Measurements from ENCODE around the gene TTC38. TPM values are rescaled to one million over a fixed set of nuclear protein-coding genes. Genes with fewer than 3 reads are reported as not detected.
"Not testable (repeated sequence)": the region's sequence is repeated elsewhere in the genome, so short reads cannot be mapped to it uniquely, and the experiment has no call there.

The TTC38 gene
- total RNA-seq, 1 experiment from 2014 or later = 15.3 TPM

DNA sequence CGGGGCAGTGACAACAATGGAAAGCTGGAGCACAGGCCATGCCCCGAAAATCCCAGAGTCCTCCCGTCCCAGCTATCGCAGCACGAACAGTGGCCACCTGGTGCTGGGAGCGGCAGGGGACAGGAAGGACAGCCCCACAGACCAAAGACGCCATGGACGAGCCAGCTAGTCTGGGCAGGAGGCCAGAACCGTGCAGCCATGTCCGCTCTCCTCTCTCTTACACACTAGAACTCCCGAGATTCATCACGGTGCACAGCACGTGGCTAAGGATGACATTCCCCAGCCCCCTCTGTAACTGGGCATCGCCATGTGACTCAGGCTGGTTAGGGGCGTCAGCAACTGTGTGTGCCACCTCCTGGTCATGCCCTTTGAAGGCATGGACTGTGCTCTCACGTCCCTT is 22.3 kb upstream of the TTC38 start:
- no peak for DNase-seq (ENCODE audit: low spot score)

DNA sequence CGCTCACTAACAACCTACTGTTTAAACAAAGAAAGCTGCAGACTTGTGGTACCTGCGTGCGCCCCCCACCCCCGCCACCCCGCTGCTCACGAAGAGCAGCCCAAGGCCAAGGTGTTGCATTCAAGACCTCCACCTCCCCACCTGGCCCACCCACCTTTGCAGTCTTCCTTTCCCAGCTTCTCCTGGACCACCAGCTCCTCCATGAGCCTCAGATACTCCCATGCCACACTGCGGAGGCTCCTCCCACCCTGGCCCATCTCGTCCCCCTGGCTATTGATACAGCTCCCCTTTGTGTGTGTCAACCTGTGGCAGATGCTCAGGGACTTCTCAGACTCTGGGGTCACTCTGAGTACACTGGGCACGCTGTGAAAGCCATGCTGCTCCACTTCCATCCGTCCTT is 21.6 kb upstream of the TTC38 start:
- no peak for DNase-seq (ENCODE audit: low spot score)

DNA sequence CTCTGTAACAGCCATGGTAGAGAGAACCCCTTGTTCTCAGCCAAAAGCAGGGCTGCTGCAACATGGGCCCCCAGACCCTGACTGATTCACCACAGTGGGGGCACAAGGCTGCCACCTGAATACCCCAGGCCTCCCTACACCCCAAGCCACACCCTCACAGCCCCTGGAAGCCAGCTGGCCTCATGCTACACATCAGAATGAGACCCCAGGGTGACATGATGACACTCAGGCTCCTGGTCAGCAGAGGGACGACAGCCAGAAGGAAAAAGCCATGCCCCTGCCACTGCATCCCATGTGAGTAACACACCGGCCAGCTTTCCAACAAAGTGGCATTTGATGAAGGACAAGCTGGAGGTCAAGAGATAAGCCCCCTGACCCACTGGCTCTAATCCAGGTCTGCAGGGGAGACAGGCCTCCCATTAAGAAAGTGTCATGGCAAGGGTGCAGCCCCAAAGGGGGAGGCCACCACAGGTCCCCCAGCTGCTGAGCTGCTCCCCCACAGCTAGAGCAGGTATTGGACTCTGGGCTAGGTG is 20.3 kb upstream of the TTC38 start:
- no peak for DNase-seq (ENCODE audit: low spot score)

DNA sequence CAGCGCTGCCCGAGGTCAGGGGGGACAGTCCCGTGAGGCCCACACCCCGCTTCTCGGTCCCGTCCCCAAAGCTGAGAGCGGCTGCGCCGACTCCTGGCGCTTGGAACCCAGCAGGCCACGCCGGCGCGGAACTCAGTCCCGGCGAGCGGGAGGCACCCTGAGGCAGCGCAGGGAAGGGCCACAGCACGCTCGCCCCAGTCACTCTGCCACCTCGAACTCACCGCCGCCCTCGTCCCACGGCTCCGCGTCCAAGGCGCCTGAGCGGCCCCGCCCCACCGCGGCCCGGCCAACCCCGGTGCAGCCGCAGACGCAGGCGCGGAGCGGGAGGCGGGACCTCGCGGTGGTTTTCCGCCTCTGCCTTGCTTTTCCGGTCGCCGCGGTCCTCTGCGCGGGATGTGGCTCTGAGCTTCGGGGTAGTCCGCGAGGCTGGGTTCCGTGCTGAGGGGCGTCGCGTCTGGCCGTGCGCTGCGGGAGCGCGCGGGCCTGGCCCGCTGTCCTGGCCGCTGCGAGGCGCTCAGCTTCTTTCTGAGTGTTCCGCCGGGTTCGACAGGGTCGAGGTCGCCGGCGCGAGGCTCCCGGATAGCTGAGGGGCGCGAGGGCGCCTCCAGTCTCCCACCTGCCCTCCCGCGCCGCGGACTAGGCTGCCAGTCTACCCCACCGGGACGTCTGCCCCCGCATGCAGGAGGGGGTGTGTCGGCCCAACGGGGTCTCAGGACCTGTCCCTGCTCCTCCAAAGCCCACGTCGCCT is 17.6 kb upstream of the TTC38 start, which contains the start of gene CDPF1:
TSS of gene CDPF1 (minus strand) at position 259 of the 748 bp plus-strand sequence. CDS start 2,009 bp downstream, outside the sequence.
- peak; percentile 40 for DNase-seq (ENCODE audit: low spot score)

DNA sequence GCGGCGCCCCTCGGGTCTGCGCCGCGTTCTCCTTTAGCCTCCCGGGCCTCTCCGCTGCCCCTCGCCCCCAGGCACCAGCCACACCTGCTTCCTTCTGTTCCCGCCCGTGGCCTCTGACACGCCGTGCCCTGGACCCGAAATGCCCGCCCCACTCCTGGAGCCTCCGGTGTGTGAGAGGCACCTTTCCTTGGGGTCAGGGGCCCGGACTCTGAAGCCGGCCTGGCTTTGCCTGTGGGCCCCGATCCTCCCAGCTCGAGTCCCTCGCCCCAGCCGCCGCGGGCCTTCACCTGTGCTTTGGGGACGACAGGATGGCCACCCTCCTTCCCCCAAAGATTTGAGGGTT is 17.1 kb upstream of the TTC38 start:
- no peak for DNase-seq (ENCODE audit: low spot score)

DNA sequence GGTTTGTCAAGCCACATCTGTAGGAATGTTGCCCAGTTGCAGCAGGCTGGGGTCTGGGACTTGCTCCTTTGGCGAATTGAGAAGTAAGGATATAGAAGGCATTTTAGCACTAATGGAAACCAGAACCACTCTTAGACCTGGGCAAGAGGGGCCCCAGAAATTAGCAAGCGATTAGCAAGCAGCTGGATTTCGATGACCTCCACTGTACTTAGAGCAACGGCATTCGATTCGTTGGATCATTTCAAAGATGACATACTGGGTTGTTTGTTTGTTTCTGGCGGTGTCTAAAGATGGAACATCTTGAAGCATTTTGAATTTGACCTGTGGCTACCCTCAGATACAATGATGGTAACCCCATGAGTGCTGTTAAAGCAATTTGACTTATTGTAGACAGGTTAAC is 16.5 kb upstream of the TTC38 start:
- DNase-seq (ENCODE audit: low spot score) = no peak

DNA sequence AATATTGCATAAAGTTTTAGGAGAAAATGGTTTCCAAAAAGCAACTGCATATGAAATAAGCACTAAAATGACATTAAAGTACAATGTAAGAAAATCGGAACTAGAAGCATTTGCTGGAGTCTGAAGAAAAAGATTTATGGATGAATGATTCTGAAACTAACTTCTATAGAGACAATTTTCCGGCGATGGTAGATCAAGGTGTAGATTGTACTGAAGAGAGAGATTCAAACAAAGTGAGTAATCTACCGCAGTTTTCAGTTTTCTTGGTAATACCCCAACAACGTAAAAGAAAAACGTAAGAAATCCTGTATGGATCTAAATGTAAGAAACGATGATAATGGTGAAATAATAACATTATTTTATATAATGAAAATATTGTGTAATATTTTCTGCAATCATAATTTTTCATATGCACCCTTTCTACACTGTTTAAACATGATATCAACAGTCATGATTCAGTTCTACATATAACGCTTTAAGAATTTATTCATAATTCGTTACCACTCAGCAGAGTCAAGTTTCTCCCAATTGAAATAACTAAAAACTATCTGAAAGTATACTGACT is 15.9 kb upstream of the TTC38 start:
- no peak for DNase-seq (ENCODE audit: low spot score)

DNA sequence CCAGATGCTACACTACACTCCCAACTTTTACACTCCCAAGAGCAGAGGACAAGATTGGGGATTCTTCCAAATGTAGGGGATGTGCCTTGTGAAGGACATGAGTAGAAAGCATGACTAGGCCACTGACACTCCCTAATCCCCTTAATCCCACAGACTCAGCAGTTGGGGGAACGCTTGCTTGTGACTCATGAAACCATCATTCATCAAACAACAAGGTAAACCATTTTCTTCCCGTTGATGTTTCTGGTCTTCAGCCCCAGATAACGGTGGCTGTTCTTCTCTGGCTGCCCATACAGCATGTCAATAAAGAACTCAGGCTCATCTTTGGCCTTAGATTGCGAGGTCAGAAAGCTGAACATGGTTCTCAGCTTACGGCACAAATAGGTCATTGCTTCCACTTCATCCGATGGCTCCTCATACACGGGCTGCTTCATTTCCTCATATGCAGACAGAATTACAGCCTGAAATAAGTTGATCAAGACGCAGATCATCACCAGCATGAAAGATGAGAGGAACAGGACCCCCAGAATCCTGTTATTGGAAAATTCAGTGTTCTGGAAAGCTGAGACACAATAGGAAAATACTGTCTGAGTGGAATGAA is 11.3 kb upstream of the TTC38 start:
- no peak for DNase-seq (ENCODE audit: low spot score)

DNA sequence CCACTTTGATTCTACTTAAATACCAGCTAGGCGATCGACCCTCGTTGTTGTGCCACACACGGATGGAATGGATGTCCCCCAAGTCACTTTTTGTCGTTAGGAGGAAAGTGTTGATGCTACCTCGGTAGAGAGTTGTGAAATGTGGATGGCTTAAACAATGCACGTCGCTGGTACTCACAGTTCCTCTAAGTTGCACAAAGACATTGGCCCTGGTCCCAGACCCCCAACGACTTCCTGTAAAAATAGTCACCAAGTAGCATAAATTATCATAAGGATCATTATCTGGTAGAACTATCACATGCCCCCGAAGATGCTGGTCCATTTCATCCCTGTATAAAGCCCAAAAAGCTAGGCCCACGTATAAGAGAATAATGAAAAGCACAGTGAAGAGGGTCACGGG is 8.4 kb upstream of the TTC38 start:
- DNase-seq (ENCODE audit: low spot score) = no peak

DNA sequence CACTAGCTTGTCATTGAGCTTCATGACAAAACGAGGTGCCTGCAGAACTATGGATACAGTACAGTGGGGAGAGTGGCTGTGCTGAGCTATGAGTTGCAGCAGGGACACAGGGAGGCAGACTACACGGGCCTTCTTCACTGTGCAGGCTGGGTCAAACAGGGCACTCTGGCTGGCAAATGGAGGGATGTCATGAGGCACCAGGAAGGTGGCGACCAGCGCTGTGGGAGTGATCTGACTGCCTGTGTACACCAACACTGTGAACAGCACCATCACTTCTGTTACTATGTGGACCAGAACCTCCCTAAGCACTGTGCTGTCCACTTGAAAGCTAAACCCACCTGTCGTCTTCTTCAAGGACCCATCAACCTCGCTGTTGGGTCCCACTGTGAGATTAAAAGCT is 7.8 kb upstream of the TTC38 start:
- no peak for DNase-seq (ENCODE audit: low spot score)

DNA sequence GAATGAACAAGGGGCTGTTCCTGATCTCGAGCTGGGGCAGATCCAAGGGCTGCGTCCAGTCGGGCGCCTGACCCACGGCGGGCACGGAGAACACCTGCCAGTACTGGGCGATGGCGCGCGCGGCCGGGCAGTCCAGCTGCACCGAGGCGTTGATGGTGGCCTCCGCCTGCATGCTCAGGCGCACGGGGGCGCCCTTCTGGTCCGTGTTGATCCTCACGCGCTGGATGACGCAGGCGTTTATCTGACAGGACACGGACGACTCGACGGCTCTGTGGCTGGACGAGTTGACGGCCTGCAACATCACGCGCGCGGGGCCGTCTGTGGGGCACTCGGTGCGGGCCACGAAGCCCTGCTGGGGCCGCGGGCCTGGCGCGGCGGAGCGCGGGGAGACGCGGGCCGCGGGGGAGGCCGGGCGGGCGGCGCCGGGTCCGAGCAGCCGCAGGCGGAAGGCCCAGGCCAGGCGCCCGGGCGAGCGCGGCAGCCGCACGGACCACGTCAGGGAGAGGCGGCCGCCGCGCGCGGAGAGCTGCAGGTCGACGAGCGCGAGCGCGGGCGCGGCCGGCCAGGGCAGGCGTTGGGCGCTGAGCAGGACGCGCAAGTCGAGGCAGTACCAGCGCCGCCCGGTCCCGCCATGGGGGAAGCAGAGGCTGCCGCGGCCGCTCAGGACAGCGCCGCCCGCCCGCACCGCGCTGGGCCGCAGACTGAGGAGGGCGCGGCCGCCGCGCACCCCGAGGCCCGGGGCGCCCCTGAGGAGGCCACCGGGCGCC is 5.2 kb upstream of the TTC38 start:
- DNase-seq (ENCODE audit: low spot score) = no peak

DNA sequence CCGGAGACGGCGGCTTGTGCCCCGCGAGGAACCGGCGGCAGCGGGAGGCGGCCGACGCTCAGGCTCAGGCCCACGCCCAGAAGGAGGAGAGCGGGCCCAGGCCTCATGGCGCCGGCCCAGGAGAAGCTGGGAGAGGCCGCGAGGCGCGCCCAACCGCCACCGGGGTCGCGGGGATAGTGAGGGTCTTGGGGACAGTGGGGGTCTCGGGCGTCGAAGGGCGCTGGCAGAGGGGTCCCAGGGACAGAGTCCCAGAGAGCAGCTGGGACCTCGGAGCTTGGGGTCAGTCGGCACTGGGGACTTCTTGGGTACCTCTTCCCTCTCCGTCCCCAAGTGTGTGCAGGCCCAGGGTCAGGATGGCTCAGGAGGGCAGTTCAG is 4.6 kb upstream of the TTC38 start, which contains the start of gene PKDREJ:
TSS of gene PKDREJ (minus strand) at position 128 of the 375 bp plus-strand sequence. CDS start at position 107, 21 bp downstream.
- DNase-seq (ENCODE audit: low spot score) = no peak

DNA sequence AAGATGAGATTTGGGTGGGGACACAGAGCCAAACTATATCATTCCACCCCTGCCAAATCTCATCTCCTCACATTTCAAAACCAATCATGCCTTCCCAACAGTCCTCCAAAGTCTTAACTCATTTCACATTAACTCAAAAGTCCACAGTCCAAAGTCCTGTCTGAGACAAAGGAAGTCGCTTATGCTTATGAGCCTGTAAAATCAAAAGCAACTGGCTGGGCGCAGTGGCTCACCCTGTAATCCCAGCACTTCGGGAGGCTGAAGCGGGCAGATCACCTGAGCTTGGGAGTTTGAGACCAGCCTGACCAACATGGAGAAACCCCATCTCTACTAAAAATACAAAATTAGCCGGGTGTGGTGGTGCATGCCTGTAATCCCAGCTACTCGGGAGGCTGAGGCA is 3.3 kb upstream of the TTC38 start:
- DNase-seq (ENCODE audit: low spot score) = not testable (repeated sequence)

DNA sequence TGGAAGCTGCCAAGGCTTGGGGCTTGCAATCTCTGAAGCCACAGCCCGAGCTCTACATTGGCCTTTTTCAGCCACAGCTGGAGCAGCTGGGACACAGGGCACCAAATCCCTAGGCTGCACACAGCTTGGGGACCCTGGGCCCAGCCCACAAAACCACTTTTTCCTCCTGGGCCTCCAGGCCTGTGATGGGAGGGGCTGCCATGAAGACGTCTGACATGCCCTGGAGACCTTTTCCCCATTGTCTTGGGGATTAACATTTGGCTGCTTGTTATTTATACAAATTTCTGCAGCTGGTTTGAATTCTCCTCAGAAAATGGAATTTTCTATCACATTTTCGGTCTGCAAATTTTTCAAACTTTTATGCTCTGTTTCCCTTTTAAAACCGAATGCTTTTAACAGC is 2.2 kb upstream of the TTC38 start:
- not testable (repeated sequence) for DNase-seq (ENCODE audit: low spot score)

DNA sequence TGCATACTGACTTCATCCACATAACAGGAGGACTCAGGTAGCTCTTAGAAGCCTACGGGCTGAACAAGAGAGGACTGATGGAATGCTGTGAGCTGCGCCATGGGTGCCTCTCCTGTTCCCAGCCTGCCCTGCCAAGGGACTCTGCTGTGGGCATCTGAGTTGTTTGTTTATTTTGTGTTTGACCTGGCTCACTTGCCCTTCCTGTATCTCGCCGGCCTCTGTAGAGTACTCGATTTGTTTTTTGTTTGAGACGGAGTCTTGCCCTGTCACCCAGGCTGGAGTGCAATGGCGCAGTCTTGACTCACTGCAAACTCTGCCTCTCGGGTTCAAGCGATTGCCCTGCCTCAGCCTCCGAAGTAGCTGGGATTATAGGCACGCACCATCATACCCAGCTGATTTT is 1.8 kb downstream of the TTC38 start:
- DNase-seq (ENCODE audit: low spot score) = no peak

DNA sequence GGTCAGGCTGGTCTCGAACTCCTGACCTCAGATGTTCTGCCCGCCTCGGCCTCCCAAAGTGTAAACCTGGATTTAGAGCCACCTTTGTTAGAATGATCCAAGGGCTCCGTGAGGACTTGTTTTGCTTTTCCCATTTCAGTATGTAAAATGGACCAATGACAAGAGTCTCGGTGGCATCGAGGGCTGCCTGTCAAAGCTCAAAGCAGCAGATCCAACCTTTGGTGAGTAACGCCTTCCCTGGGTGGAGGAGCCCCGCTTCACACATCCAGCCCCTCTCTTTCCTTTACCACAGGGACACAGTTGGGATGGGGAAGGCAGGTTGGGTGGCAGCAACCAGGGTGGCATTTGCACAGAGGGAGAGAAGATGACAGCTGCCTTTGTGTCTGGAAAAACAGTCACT is 4.4 kb downstream of the TTC38 start:
- no peak for DNase-seq (ENCODE audit: low spot score)

DNA sequence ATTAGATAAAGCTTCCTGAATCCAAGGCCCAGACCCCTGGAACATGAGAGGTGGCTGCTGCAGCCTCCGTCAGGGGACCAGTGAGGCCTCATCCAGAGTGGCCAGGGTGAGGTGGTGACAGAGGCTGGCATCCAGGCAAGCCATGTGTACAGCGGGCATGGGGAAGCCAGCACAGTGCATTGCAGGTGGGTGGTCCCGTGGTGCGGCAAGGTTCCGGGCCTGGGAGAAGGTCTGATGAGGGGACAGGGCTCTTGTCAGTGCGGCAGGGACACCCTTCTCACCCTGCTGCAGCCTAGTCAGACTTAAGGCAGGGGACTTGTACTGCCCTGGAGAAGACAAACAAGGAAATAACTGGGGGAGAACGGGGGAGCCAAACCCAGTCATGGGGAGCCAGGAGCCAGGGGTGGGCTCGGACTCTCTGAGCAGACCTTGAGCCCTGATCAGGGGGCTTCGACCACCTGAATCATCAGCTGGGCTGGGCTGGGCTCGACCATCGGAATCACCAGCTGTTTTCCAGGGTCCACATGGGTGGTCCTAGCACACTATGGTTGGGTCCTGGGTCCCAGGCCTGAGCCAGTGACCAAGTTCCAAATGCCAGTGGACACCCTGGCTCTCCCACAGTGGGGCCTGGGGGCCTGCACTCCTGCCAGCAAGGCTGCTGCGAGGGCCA is 5.1 kb downstream of the TTC38 start:
- DNase-seq (ENCODE audit: low spot score) = no peak

DNA sequence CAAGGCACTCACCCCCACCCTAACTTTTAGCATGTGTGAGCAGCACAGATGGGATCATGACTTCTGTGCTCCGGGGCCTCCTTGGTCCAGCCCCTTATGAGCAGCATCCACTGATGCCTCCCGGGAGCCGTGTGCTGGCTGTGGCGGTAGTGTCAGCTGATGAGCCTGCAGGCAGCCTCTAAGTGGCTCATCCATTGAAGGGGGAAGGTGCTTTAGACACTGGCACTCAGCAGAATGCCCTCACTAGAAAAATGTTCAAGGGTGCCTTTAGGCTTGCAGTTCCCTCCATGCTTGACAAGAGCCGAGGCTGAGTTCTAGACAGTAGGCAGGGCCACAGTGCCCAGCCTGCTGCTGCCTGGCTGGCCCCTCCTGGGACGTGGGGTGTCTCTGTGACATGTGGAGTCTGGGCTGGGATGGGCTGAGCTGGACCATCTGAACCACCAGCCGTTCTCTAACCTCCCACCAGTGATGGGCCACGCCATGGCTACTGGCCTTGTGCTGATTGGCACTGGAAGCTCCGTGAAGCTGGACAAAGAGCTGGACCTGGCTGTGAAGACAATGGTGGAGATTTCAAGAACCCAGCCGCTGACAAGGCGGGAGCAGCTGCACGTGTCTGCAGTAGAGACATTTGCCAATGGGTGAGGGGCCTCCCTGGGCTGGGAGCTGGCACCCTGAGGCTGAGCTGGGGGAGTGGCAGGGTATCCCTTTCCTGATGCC is 5.8 kb downstream of the TTC38 start:
- no peak for DNase-seq (ENCODE audit: low spot score)

DNA sequence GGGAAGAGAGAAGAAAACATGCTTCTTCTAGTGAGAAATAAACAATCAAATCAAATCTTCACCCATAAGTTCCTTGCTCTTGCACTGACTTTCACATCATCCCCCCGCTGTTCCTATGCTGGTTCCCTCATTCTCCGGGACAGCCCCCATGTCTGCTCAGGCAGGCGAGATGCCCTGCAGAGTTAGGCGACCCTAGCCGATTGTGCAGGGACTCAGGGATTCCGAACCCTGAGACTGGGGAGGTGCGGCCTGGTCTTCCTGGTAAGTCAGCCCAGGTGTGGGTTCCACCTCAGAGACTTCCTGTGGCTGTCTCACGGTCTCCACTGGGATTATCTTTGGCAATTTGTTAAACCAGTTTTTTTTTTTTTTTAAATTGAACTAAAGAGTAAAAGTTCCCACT is 6.6 kb downstream of the TTC38 start:
- no peak for DNase-seq (ENCODE audit: low spot score)

DNA sequence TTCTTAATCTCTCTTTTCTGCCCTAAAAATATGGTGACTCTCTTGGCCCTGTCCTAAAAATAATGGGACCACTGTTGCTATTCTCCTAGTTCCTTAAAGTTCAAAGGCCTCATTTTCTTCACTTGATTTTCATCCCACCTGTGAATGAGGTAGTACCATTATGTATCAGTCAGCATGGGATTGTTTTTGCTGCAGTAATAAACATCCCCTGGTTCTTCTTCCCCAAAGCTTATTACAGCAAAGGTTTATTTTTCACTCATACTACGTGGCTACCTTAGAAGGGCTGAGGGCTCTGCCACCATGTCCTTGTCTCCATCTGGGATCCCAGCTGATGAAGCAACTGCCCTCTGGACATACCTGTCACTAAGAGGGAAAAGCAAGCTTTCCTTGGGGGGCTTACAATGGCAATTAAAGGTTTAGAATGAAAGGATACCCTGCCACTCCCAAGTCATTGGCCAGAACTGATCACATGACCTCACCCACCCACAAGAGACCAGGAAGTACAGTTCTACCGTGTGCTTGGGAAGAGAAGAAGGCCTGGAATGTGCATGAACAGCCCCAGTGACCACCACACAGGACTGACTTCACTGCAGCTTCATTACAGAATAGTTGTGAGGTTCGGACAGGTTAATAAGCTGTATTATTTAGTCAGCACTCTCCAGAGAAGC is 7.8 kb downstream of the TTC38 start:
- no peak for DNase-seq (ENCODE audit: low spot score)

DNA sequence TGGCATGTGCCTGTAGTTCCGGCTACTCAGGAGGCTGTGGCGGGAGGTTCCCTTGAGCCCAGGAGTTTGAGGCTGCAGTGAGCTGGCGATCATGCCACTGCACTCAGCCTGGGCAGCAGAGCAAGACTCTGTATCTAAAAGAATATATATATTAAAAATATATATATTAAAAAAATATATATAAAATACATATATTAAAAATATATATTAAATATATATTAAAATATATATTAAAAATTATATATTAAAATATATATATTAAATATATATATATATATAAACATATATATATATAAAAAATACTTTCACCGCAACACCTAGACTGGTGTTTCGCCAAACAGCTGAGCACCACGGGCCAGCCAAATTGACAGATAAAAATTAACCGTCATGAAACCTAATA is 8.8 kb downstream of the TTC38 start:
- DNase-seq (ENCODE audit: low spot score) = no peak
